Measurements from ENCODE around the gene RXFP4. TPM values are rescaled to one million over a fixed set of nuclear protein-coding genes. Genes with fewer than 3 reads are reported as not detected.

The RXFP4 gene
- polyA plus RNA-seq, 1 donor (not counting 4 experiments of a cell fraction or from before 2014, with no cell fraction given): not detected

DNA sequence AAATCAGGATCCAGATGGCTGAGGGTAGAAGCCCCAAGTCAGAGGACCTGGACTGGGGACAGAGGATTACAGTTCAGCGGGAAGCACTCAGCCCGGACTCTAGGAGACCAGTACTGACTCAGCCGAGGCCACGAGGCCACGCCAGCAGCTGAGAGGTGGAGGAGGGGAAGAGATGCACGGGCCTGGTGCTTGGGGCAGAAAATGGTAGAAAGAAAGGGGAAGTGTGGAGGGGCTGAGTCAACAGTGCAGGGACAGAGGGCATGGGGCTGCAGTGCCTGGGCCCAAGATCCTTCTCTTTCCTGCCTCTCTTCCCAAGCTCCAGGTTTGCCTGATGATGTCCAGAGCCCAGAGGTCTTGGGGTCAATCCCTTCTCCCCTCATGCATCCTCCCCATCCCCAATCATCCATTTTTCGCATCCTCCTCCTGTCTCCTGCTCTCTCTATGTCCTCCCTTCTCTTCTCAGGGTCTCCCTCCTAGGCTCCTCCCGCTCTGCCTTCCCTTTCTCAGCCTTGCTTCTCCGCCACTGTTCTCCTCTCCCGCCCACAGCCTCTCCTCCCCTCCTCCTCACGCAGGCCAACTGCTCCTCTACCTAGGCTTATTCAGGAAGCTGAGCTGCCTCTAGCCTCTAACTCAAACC is 29.2 kb downstream of the RXFP4 start:
- H3K9me1 ChIP-seq (ENCODE audit: control insufficient read depth, extremely low read depth, insufficient read depth, low read length): peaks cover 3% of the 10 kb centered on the region
- H3K4me1 ChIP-seq (ENCODE audit: control insufficient read depth, extremely low read depth, insufficient read depth, low read length): peaks cover 18% of the 10 kb centered on the region
- H3K4me3 ChIP-seq (ENCODE audit: control insufficient read depth in 2 of 3, extremely low read depth in 1 of 3, insufficient read depth in 2 of 3, low read depth in 1 of 3, low read length in 3 of 3): no peak overlapping the region
- H4K20me1 ChIP-seq (ENCODE audit: control insufficient read depth, extremely low read depth, insufficient read depth, low read length): peaks cover 27% of the 10 kb centered on the region
- H3K9ac ChIP-seq (ENCODE audit: control insufficient read depth, extremely low read depth, insufficient read depth, low read length): no peak overlapping the region
- no peaks in the 10 kb centered on the region for H3K27me3 ChIP-seq (ENCODE audit: control insufficient read depth, extremely low read depth, insufficient read depth, low read length)
- DNase-seq (ENCODE audit: low read depth, low spot score) (no peak), FAIRE-seq (no peak)
- no peak overlapping the region for H2AFZ ChIP-seq (ENCODE audit: control insufficient read depth, low read length)
- TF ChIP-seq EZH2 (IDR thresholded peaks at IDR 0.05; ENCODE audit: low read length): no peak
- TF ChIP-seq, protein P1, sequence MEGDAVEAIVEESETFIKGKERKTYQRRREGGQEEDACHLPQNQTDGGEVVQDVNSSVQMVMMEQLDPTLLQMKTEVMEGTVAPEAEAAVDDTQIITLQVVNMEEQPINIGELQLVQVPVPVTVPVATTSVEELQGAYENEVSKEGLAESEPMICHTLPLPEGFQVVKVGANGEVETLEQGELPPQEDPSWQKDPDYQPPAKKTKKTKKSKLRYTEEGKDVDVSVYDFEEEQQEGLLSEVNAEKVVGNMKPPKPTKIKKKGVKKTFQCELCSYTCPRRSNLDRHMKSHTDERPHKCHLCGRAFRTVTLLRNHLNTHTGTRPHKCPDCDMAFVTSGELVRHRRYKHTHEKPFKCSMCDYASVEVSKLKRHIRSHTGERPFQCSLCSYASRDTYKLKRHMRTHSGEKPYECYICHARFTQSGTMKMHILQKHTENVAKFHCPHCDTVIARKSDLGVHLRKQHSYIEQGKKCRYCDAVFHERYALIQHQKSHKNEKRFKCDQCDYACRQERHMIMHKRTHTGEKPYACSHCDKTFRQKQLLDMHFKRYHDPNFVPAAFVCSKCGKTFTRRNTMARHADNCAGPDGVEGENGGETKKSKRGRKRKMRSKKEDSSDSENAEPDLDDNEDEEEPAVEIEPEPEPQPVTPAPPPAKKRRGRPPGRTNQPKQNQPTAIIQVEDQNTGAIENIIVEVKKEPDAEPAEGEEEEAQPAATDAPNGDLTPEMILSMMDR (optimal IDR thresholded peaks at IDR 0.05 in 1 of 3, IDR thresholded peaks at IDR 0.05 in 1 of 3, conservative IDR thresholded peaks at IDR 0.05 in 1 of 3; ENCODE audit: extremely low read depth in 1 of 3, insufficient read depth in 2 of 3, low read length in 3 of 3): no peak
- H3K36me3 ChIP-seq (ENCODE audit: control insufficient read depth in 2 of 2, extremely low read depth in 1 of 2, insufficient read depth in 2 of 2, low read length in 2 of 2): peaks cover 39 to 48% of the 10 kb centered on the region in 2 experiments
- H3K27ac ChIP-seq (ENCODE audit: control insufficient read depth, insufficient read depth, low read length): no peak overlapping the region
- H3K79me2 ChIP-seq (ENCODE audit: control insufficient read depth, insufficient read depth, low read length): peaks cover 71% of the 10 kb centered on the region
- no peak overlapping the region for H3K4me2 ChIP-seq (ENCODE audit: control insufficient read depth, extremely low read depth, insufficient read depth, low read depth, low read length)
- no peaks in the 10 kb centered on the region for H3K9me3 ChIP-seq (ENCODE audit: control insufficient read depth, low read depth, low read length)
- dilution Hi-C loops (cut with MboI; ENCODE audit: extremely low pct_ligation_motif_present, low sequenced_read_pairs): no loop called here

GRCh38 chr1:155971910-155972809 is 30.7 kb downstream of the RXFP4 start:
- dilution Hi-C loops (cut with MboI; ENCODE audit: extremely low pct_ligation_motif_present, low sequenced_read_pairs): no loop called here
- peaks cover 34% of the 10 kb centered on the region for H4K20me1 ChIP-seq (ENCODE audit: control insufficient read depth, extremely low read depth, insufficient read depth, low read length)
- no peak overlapping the region for H3K27ac ChIP-seq (ENCODE audit: control insufficient read depth, insufficient read depth, low read length)
- no peak overlapping the region for H2AFZ ChIP-seq (ENCODE audit: control insufficient read depth, low read length)
- H3K27me3 ChIP-seq (ENCODE audit: control insufficient read depth, extremely low read depth, insufficient read depth, low read length): no peaks in the 10 kb centered on the region
- H3K4me3 ChIP-seq (ENCODE audit: control insufficient read depth in 2 of 3, extremely low read depth in 1 of 3, insufficient read depth in 2 of 3, low read depth in 1 of 3, low read length in 3 of 3): no peak overlapping the region
- peaks cover 84% of the 10 kb centered on the region for H3K79me2 ChIP-seq (ENCODE audit: control insufficient read depth, insufficient read depth, low read length)
- H3K9me3 ChIP-seq (ENCODE audit: control insufficient read depth, low read depth, low read length): no peaks in the 10 kb centered on the region
- DNase-seq (ENCODE audit: low read depth, low spot score) (no peak), FAIRE-seq (no peak)
- peaks cover 30% of the 10 kb centered on the region for H3K4me1 ChIP-seq (ENCODE audit: control insufficient read depth, extremely low read depth, insufficient read depth, low read length)
- no peak for TF ChIP-seq EZH2 (IDR thresholded peaks at IDR 0.05; ENCODE audit: low read length)
- TF ChIP-seq, protein P1 (optimal IDR thresholded peaks at IDR 0.05 in 1 of 3, IDR thresholded peaks at IDR 0.05 in 1 of 3, conservative IDR thresholded peaks at IDR 0.05 in 1 of 3; ENCODE audit: extremely low read depth in 1 of 3, insufficient read depth in 2 of 3, low read length in 3 of 3): no peak
- H3K9me1 ChIP-seq (ENCODE audit: control insufficient read depth, extremely low read depth, insufficient read depth, low read length): peaks cover 6% of the 10 kb centered on the region
- H3K36me3 ChIP-seq (ENCODE audit: control insufficient read depth in 2 of 2, extremely low read depth in 1 of 2, insufficient read depth in 2 of 2, low read length in 2 of 2): peaks cover 26 to 34% of the 10 kb centered on the region in 2 experiments
- H3K4me2 ChIP-seq (ENCODE audit: control insufficient read depth, extremely low read depth, insufficient read depth, low read depth, low read length): no peak overlapping the region
- no peak overlapping the region for H3K9ac ChIP-seq (ENCODE audit: control insufficient read depth, extremely low read depth, insufficient read depth, low read length)

All from keratinocyte (primary cell).